Measurements from ENCODE around the gene ZIC1. TPM values are rescaled to one million over a fixed set of nuclear protein-coding genes. Genes with fewer than 3 reads are reported as not detected.

Gene ZIC1
- total RNA-seq, 2 experiments from 2014 or later, result not detected

GRCh38 chr3:147384210-147385058 is 24.7 kb upstream of the ZIC1 start:
- H2AFZ ChIP-seq (ENCODE audit: low read length), result no peak overlapping the region
- no peak overlapping the region for H3K27ac ChIP-seq (ENCODE audit: low read depth, low read length, poor library complexity, severe bottlenecking)
- intact Hi-C loops (cut with micrococcal nuclease; ENCODE audit: unreplicated experiment), result no loop called here
- DNase-seq (ENCODE audit: low spot score), result no peak
- no peak overlapping the region for H3K4me3 ChIP-seq (ENCODE audit: low read depth, low read length, poor library complexity, severe bottlenecking)
- no peaks in the 10 kb centered on the region for H4K20me1 ChIP-seq (ENCODE audit: insufficient read depth, low read length)
- no TSS peak for BruUV-seq (replicated peaks)
- no peak for TF ChIP-seq EZH2phosphoT487 (IDR thresholded peaks at IDR 0.05; ENCODE audit: borderline replicate concordance, low read depth, low read length)
- no peak for TF ChIP-seq CTCF (conservative IDR thresholded peaks at IDR 0.05; ENCODE audit: low read length)
- ChIA-PET CTCF (ENCODE audit: unreplicated experiment) (no interaction called here), POLR2A (no interaction called here)
- H3K4me2 ChIP-seq (ENCODE audit: low read length), result no peak overlapping the region
- no peaks in the 10 kb centered on the region for H3K9me2 ChIP-seq (ENCODE audit: insufficient read depth, low read length)
- H3K79me2 ChIP-seq (ENCODE audit: insufficient read depth, low read depth, low read length), result no peaks in the 10 kb centered on the region
- no peaks in the 10 kb centered on the region for H3K4me1 ChIP-seq (ENCODE audit: insufficient read depth, low read length, poor library complexity, severe bottlenecking)
- no peaks in the 10 kb centered on the region for H3K9me3 ChIP-seq (ENCODE audit: low read length)
- H3K36me3 ChIP-seq (ENCODE audit: insufficient read depth, low read length), result no peaks in the 10 kb centered on the region

- H3K79me2 ChIP-seq (ENCODE audit: insufficient read depth, low read depth, low read length), result no peaks in the 10 kb centered on the region
- H3K4me2 ChIP-seq (ENCODE audit: low read length), result no peak overlapping the region
- DNase-seq (ENCODE audit: low spot score), result no peak
- H3K27ac ChIP-seq (ENCODE audit: low read depth, low read length, poor library complexity, severe bottlenecking), result no peak overlapping the region
- ChIA-PET CTCF (ENCODE audit: unreplicated experiment) (no interaction called here), POLR2A (no interaction called here)
- H3K9me2 ChIP-seq (ENCODE audit: insufficient read depth, low read length), result no peaks in the 10 kb centered on the region
- H3K36me3 ChIP-seq (ENCODE audit: insufficient read depth, low read length), result no peaks in the 10 kb centered on the region
- TF ChIP-seq EZH2phosphoT487 (IDR thresholded peaks at IDR 0.05; ENCODE audit: borderline replicate concordance, low read depth, low read length), result no peak
- no peak for TF ChIP-seq CTCF (conservative IDR thresholded peaks at IDR 0.05; ENCODE audit: low read length)
- no peaks in the 10 kb centered on the region for H3K4me1 ChIP-seq (ENCODE audit: insufficient read depth, low read length, poor library complexity, severe bottlenecking)
- H4K20me1 ChIP-seq (ENCODE audit: insufficient read depth, low read length), result no peaks in the 10 kb centered on the region
- BruUV-seq (replicated peaks), result no TSS peak
- intact Hi-C loops (cut with micrococcal nuclease; ENCODE audit: unreplicated experiment), result no loop called here
- no peak overlapping the region for H2AFZ ChIP-seq (ENCODE audit: low read length)
- H3K9me3 ChIP-seq (ENCODE audit: low read length), result no peaks in the 10 kb centered on the region
- H3K4me3 ChIP-seq (ENCODE audit: low read depth, low read length, poor library complexity, severe bottlenecking), result no peak overlapping the region
Observed at GRCh38 chr3:147385059-147386012, 23.8 kb upstream of the ZIC1 start.
